Hematopoietic multipotent progenitor cell treated with erythropoietin and hydrocortisone succinate and interleukin-3 and kit ligand, for 15 days (in vitro differentiated cells): ENCODE results near the gene GSTM1.
"Not testable (repeated sequence)": the region's sequence is repeated elsewhere in the genome, so short reads cannot be mapped to it uniquely, and the experiment has no call there.

Experiments
- DNase-seq: peaks from one replicate; pipeline ENCODE4 v3.0.0-alpha.2; 2015; ENCODE audit warnings: low spot score

The GSTM1 gene

DNA sequence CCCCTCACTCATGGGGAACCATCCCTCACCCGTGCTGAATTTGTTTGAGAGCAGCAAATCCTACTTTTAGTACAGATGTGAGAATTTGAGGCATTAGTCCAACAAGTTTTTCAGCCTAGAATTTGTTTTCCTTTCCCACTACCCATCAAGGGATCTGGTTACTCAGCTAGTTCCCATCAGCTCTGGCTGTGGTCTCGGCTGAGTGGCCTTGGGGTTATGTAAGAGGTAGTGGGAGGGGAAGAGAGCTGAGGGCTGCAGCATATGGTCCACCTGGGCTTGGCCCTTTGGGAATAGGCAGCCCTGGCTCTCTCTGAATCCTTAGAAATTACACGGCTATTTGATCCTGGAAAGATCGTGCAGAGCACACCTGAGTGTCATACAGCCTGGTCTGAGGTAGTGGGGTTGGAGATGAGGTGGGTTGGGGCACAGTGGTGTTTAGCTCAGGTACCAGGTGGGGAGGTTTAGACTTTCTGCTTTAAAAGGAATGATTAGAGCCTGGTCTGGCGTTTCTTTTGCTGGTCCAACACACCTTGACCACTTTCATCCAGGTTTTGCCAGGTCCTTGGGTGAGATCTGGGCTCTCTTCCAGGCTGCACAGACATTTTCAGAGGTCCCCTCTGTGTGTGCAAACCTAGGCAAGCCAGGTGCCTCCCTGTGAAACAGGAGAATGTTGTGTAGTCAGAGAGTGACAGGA, 27.5 kb upstream of the GSTM1 start:
- DNase-seq = no peak

DNA sequence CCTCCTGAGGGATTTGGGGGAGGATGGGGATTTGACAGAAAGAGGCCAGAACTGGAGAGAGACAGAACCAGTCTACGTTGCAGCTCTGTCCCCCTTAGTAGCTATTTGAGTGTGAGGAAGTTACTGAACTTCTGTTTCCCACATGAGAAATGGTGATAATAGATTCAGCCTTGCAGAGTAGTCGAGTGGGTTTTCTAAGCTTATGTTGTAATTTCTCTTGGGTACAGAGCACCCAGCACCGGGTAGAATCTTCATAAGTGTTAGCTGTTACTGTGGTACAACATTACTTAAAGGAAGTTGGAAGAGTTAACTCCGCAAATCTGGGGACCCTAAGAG, 27.0 kb upstream of the GSTM1 start:
- not testable (repeated sequence) for DNase-seq

DNA sequence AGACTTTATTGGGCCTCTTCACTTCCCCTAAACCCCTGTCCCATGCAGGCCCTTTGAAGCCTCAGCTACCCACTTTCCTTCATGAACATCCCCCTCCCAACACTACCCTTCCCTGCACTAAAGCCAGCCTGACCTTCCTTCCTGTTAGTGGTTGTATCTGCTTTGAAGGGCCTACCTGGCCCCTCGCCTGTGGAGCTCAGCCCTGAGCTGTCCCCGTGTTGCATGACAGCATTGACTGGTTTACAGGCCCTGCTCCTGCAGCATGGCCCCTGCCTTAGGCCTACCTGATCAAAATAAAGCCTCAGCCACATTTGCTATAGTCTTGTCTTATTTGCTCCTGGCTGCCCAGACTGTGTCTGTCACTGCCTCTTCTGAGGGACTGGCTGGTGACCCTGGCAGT, 26.2 kb upstream of the GSTM1 start:
- DNase-seq = no peak

DNA sequence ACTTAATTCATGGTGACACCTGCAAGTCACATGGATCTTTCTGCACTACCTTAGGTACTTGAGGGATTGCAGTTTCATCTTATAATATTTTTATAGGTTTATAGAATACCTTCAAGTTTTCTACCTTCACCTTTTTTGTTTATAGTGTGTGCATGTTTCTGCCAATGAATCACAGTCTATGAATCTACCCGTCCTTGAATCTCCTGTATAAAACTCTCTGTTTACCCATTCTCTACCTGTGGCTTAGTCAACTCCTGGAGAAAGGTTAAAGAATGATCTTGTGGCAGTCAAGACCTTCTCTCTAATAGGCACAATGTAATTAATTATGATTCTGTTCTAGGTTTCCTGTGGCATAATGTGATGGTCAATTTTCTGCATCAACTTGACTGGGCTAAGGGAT, 22.9 kb upstream of the GSTM1 start:
- DNase-seq = no peak

DNA sequence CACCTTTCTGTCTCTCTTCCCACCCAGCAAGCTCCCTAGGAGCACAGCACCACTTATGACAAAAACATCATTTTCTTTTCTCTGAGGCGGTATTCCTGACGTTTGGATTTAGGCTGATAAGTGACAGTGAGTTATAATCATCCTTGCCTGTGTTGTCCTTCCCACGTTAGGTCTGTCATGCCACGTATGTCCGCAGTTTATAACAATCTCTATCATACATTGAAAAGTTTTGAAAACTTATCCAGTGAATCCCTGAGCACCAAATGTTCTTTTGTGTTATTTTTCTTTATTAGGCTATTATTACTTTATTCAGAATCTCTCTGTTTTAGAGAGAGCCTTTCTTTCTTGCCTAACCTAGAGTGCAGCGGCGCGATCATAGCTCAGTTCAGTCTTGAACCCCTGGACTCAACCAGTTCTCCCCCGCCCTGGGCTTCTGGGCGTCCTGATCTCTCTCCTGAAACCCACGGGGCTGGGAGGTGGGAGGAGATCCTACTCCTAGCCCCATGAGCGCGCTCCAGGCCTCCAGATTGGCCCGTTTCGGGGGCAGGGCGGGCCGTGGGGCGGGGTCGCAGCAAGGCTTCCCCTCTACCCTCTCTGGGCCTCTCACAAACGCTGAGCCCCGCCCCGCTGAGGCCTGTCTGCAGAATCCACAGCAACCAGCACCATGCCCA, 20.0 kb upstream of the GSTM1 start, which contains the start of gene GSTM2:
Gene GSTM2, plus strand, starts transcription at position 606 of the 671 bp plus-strand sequence. Its CDS starts 59 bp downstream, at position 665.
- DNase-seq = peak; percentile 17

DNA sequence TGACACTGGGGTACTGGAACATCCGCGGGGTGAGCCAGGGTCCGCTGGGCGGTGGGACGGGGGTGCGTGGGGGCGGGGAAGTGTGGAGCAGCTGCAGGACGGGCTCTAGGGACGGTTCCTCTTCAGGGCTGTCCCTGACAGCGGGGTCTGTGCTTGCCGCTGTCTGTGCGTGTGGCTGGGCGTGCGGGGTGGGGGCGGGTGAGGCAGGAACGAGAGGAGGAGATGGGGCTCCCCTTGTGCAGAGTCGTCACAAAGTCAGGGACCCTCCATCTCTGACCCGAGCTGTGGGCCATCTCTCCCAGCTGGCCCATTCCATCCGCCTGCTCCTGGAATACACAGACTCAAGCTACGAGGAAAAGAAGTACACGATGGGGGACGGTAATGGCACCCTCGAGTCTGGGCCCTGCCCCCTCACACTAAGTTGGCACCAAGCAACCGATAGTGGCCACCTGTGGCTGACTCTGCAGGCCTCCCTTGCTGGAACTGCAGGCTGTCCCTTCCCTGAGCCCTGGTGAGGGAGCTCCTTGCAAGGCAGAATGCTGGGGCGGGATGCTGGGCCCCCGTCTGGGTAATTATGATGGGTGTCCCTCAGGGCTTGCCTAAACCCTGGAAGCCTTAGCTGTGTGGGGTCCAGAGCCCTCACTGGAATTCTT, 19.4 kb upstream of the GSTM1 start:
- DNase-seq = peak; percentile 1

DNA sequence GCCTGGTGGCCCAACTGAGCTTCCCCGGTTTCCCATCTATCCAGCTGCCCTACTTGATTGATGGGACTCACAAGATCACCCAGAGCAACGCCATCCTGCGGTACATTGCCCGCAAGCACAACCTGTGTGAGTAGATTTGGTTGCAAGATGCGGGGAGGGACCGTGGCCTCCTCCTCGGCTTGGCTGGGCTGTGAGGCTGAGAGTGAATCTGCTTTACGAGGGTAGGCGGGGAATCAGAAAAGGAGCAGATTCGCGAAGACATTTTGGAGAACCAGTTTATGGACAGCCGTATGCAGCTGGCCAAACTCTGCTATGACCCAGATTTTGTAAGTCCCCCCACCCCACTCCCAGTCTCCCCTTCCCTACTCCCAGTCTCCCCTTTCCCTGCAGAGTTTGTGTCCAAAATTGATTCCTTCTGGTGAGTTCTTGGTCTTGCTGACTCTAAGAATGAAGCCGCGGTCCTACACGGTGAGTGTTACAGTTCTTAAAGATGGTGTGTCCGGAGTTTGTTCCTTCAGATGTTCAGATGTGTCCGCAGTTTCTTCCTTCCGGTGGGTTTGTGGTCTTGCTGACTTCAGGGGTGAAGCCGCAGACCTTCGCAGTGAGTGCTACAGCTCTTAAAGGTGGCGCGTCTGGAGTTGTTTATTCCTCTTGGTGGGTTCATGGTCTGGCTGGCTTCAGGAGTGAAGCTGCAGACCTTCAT, 18.2 kb upstream of the GSTM1 start:
- DNase-seq = peak; percentile 1

DNA sequence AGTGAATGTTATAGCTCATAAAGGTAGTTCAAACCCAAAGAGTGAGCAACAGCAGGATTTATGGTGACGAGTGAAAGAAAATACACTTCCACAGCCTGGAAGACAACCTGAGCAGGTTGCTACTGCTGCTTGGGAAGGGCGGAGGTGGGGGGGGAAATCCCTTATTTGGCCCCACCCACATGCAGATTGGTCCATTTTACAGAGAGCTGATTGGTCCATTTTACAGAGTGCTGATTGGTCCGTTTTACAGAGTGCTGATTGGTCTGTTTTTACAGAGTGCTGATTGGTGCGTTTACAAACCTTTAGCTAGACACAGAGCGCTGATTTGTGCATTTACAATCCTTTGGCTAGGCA, 17.7 kb upstream of the GSTM1 start:
- DNase-seq = peak; percentile 1

DNA sequence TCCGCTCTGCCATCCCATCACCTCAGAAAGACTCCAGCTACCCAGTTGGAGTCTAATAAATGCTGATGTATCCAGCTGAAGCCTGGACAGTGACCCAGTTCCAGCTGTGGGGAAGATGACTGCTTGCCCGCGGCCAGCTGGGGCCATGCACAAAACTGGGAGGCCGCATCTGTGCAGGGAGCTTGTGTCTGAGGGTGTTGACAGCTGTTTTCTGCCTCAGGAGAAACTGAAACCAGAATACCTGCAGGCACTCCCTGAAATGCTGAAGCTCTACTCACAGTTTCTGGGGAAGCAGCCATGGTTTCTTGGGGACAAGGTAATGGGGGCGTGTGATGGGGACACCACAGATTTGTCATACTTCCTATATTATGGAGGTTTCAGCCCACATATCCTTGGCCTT, 16.6 kb upstream of the GSTM1 start:
- DNase-seq = peak; percentile 0

DNA sequence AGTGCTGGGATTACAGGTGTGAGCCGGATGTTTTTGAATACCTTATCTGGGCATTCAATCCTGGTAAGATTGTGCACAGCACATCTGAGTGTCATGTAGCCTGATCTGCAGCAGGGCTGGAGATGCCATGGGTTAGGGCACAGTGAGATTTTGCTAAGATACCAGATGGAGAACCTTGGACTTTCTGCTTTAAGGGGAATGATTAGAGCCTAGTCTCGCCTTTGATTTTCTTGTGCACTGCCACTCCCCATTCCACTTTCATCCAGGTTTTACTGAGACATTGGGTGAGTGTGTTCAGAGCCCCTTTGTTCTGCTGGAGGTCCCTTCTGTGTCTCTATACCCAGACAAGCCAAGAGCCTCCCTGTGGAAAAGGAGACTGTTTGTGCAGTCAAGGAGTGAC, 13.8 kb upstream of the GSTM1 start:
- not testable (repeated sequence) for DNase-seq

DNA sequence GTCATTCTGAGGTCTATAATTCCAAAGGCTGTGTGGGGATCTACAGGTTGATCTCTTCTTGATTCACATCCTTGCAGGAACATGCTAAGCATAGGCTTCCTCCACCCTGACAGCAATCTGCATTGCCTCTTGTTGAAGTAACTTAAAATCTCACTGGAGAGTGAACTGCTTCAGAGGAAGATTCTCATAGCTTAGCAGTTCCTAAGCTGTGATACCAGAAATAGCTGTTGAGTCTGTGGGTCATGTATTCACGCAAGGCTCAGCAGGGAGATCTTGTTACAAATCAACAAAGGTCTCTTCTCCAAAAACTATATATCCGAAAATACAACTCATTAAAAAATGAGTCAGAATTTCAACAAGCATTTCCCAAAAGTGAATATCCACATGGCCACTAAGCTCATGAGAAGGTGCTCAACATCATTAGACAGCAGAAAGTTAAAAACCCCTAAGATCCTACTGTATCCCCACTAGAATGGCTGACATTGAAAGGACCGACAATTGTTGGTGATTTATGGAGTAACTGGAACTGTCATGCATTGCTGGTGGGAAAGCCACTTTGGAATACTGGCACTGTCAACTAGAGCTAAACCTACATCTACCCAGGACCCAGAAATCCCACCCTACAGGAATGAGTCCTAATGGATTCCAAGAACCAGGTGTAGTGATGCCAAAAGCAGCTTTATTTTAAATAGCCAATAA, 10.8 kb upstream of the GSTM1 start:
- DNase-seq = peak; percentile 1

DNA sequence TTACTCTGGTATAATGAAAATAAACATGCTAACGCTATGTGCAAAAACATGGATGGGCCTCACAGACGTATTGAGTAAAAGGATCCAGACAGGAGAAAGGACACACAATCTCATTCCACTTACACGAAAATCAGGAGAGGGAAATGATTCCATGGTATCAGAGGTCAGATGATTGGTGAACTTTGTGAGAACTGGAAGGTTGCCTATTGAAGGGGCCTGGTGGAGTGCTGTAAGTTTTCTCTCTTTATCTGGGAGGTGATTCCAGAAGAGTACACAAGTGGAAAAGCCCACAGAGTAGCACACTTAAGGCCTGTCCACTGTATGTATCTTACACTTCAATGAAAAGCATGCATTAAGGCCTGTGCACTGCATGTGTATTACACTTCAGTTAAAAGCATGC, 10.2 kb upstream of the GSTM1 start:
- DNase-seq = peak; percentile 1

DNA sequence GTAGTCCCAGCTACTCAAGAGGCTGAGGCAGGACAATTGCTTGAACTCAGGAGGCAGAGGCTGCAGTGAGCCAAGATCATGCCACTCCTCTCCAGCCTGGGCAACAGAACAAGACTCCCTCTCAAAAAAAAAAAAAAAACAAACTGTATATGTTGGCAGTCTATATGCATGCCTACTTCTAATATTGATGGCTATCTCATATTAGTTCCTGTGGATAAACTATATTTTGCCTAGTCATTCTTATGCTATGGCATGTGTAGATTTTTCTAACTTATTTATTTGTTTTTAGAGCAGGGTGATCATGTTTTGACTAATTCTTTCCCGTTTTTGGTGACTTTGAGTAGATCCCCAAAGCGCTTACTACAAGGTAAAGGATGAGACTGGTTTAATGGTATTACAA, 9.0 kb upstream of the GSTM1 start:
- peak; percentile 1 for DNase-seq

DNA sequence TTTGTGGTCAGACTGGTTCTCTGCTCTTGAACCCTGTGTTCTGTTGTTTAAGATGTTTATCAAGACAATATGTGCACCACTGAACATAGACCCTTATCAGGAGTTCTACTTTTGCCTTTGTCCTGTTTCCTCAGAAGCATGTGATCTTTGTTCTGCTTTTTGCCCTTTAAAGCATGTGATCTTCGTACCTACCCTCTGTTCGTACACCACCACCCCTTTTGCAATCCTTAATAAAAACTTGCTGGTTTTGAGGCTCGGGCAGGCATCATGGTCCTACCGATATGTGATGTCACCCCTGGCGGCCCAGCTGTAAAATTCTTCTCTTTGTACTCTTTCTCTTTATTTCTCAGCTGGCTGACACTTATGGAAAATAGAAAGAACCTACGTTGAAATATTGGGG, 2.8 kb upstream of the GSTM1 start:
- not testable (repeated sequence) for DNase-seq

DNA sequence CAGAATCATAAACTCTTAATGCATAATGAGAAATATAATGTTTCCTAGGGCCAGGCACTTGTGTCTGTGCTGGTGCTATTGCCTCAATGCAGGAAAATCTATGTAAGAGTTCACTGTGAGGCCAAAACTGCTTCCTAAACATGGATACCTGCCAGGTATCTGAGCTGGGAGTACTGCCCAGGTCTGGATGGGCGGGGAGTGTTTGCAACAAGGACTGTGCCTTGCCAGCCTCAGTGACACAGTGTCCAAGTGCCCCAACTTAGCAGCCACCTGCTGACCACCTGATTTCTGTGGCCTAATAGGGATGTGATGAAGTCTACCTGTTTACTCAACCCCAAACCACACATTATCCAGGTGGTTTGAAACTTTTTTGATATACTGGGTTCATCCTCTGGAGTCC, 2.2 kb upstream of the GSTM1 start:
- DNase-seq = not testable (repeated sequence)

DNA sequence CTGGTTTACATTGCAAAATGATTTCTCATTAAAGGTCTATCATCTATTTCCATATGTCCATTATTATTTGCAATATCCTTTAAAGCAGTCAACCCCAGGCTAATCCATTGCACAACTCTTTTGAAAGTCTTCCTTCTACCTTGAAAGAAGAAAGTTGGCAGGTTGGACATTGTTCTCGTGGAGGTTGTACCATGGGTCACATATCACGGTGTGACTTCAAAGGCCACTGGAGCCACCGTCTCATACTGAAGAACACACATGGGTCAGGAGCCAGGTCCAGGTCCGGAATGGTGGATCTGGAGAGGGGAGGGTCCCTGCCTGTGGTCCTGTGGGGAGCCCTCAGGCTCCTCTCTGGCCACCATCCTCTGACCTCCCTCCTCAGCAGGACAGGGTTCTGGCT, 1.7 kb upstream of the GSTM1 start:
- DNase-seq = not testable (repeated sequence)

DNA sequence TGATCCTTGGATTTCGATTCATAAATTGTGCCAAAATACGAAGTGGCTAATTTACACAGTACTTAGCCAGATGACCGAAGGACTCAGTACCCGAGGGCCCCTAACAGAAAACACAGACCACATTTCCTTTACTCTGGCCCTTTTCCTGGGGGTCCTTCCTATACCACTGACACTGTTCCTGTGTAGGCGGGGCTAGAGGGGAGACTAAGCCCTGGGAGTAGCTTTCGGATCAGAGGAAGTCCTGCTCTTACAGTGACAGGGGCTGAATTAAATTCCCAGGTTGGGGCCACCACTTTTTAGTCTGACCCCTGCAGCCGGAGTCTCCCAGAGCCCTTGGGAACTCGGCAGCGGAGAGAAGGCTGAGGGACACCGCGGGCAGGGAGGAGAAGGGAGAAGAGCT, 508 bp upstream of the GSTM1 start:
- DNase-seq = not testable (repeated sequence)

DNA sequence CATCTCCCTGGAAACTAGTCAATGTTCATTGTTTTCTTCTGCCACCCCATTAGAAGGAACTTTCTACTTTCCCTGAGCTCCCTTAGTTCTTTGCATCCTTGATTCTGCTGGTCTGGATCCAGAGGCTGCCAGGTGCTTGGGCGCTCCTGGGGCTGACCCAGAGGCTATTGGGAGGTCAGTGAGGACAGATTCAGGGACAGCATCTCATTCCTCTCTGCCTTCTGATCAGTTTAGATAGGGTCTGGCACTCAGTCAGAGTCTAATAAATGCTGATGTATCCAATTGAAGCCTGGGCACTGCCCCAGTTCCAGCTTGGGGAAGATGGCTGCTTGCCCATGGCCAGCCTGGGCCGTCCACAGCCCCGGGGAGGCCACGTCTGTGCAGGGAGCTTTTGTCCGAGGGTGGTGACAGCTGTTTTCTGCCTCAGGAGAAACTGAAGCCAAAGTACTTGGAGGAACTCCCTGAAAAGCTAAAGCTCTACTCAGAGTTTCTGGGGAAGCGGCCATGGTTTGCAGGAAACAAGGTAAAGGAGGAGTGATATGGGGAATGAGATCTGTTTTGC, 2.3 kb downstream of the GSTM1 start:
- DNase-seq = no peak

DNA sequence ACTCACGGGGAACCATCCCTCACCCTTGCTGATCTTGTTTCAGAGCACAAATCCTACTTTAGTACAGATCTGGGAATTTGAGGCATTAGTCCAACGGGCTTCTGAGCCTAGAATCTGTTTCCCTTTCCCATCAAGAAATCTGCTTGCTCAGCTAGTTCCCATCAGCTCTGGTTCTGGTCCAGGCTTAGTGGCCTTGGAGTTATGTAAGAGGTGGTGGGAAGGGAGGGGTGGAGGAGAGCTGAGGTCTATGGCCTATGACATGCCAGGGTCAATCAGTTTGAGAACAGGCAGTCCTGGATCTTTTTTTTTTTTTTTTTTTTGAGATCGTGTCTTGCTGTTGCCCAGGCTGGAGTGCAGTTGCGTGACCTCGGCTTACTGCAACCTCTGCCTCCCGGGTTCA, 4.1 kb downstream of the GSTM1 start:
- no peak for DNase-seq

DNA sequence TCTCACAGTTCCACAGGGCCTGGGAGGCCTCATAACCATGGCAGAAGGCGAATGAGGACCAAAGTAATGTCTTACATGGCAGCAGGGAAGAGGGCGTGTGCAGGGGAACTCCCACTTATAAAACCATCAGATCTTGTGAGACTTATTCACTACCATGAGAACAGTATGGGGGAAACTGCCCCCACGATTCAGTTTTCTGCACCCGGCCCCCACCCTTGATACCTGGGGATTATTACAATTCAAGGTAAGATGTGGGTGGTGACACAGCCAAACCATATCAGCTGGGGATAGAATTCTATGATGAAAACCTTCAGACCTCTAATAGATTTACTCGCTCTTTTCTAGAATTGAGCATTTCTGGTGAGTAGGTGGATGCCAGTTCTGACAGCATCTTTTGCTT, 6.8 kb downstream of the GSTM1 start:
- DNase-seq = not testable (repeated sequence)

DNA sequence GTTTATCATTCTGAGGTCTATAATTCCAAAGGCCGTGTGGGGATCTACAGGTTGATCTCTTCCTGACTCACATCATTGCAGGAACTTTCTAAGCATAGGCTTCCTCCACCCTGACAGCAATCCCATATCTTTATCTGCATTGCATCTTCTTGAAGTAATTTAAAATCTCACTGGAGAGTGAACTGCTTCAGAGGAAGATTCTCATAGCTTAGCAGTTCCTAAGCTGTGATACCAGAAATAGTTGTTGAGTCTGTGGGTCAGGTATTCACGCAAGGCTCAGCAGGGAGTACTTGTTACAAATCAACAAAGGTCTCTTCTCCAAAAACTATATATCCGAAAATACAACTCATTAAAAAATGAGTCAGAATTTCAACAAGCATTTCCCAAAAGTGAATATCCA, 7.5 kb downstream of the GSTM1 start:
- DNase-seq = not testable (repeated sequence)

DNA sequence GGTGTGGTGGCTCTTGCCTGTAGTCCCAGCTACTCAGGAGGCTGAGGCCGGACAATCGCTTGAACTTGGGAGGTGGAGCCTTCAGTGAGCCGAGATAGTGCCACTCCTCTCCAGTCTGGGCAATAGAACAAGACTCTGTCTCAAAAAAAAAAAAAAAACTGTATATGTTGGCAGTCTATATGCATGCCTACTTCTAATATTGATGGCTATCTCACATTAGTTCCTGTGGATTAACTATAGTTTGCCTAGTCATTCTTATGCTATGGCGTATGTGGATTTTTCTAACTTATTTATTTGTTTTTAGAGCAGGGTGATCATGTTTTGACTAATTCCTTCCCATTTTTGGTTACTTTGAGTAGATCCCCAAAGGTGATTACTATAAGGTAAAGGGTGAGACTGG, 9.4 kb downstream of the GSTM1 start:
- no peak for DNase-seq
